HG02884 (cell line): ENCODE measurements around the gene ANKS1B.

Experiments
- ATAC-seq: cut with Tn5 transposase; IDR thresholded peaks from one replicate; pipeline ENCODE4 v1.9.1; 2021; ENCODE audit warnings: mild to moderate bottlenecking, moderate library complexity; ENCODE audit not compliant: unreplicated experiment

Gene ANKS1B

GRCh38 chr12:98908866-98909265 is 1075.9 kb downstream of the ANKS1B start:
- no peak for ATAC-seq

GRCh38 chr12:98903875-98904274 is 1080.9 kb downstream of the ANKS1B start:
- ATAC-seq, result no peak

DNA sequence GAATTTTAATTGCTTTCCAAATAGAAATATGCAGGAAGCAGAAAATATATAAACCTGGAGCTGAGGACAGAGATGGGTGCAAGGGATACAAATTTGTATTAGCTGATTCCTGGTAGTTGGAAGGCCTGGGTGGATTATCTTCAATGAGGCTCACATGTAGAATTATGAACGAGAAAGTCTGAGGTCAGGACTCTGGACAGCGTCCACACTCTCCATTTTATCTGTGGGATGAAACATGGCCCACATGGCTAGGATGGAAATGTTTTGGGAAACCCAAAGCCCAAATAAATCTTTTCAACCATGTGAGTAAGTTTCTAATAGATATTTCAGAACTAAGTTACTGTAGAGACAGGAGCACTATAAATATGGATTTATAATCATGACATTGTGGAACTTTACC is 1083.5 kb downstream of the ANKS1B start:
- ATAC-seq, result no peak

DNA sequence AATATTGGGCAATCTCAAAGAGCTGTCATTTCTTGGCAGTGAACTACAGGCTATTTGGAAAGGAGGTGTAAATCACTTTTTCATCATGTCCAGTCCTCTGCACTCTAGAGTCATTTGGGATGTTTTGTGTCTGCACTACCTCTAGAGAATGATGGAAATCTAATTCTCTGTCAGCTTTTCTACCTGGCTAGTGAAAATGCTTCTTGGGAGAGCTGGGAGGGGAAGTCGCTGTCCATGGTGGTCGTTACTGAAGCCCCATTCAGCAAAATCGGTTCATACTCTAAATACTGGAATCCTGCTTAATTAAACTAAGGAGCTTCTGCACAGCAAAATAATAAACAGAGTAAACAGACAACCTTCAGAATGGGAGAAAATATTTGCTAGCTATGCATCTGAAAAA is 1087.8 kb downstream of the ANKS1B start:
- ATAC-seq, result no peak

DNA sequence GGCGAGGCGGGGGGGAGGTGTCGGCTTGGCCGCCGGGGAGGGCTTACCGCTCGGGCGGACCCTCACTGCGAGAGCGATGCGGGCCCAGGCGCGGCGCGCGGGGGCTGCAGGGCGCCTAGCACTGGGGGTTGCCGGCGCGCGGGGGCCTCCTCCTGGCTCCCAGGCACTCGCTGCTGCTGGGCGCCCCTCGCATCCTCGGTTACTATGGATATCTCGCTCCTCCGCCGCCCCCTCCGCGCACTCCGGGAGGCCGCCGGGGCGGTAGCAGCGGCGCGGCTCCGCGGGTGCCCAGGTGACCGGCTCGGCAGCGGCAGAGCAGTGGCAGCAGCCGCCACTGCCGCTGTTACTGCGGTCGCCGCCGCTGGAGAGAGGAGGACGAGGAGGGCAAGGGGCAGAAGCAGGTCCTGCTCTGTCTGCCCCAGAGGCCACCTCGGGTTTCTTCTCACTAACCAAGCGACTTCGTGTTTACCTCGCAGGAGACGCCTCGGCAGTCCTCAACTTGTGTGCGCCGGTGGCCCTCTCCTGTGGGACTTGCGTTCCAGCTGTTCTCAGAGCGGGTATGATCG is 1089.6 kb downstream of the ANKS1B start:
- no peak for ATAC-seq

DNA sequence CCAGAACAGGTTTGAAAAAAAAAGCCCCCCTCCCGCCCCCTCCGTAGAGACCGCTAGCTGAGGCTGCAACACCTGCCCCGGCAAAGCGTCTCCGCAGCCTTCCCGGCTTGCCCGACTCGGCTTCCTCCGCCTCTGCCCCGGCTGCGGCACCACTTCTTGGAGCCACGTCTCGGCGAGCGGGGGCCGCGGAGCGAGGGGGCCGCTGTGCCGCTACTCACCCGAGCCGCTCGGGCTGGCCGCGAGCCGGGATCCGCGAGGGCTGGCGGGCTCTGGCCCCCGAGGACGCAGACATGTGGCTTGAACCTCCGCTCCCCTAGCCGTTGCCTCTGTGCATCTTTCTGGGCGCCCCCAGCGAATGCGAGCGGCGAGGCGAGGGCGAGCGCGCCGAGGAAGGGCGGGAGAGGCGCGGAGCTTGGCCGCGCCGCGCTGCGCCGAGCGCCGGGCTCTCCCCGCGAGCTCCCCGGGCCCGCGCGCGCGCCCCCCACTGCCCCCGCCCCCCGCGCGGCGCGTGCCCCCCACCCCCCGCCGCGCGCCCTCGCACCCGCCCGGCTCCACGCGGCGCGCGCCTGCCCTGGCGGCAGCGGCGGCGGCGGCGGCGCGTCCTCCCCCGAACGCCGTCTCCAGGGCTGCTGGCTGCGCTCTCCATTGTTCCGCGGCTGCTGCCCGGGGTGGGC is 1090.2 kb downstream of the ANKS1B start:
- ATAC-seq, result no peak

DNA sequence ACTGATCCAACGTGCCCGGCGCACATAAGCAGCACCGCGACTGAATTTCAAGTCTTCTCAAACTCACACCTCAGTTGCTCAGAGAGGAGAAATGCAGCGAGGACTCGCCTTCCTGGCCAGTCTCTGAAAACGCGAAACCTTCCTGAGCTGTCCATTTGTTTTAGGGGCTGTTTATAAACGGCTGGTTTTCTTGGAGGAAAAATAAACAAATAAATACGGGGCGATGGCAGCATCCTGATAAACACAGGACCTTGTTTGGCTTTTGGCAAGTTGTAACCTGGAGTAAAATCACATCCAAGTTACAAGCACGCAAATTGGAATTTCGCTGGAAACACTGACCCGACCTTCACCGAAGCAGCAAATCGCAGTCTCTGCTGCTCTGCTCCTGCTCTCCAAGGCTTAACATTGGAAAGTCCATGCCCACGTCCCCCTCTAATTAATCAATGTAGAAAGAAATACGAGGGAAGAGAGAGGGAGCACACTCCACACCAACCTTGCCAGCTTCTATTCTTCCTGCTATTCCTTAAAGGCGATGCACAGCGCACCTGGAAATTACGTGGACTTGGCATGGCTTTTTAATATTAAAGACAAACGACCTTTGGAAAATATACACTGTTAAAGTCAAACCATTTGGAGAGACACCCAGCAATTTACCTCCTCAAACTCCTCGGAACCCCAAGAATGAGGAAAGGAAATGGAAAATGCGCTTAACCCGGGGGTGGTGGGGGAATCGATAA is 1090.9 kb downstream of the ANKS1B start:
- ATAC-seq, result no peak

DNA sequence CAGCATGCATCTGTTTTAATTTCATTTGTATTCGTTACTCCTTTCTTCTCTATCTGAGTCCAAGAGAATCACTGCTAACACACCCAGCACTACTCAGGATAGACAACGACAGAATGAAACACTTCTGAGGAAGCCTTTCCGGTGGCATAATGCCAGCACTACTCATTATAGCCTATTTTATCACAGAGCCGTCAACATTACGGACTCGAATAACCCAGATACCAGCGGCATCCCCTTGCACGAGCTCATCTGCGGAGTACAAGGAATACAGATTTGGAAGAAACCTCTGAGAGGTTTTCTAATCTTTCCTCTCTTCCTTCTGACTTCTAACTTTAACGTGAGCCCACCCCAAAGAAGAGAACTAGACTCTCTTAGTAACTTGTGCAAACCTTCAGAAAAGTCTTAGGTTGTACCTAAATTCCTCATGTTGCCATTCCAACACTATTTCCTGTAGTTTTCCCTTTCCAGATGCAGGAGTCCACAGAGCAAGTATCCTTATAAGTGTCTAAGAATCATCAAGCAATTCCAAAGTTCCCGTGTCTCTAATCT is 1091.5 kb downstream of the ANKS1B start:
- ATAC-seq, result no peak

DNA sequence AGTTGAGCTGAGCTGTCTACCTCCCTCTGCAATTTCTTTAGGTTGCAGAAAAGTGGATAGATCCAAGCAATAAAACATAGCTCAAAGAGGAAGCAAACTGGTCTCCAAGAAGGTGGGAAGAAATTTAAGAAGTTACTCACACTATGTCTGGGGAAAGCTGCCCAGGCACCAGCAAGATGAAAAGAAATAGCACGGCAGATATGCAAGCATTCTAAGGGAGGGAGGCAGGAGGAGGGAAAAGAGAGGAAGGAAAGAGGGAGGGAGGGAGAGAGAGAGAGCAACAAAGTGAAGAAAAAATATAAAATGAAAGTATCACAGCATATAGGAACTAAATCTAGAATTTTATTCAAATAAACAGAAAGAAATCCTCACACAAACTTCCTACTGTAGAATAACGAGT is 1099.0 kb downstream of the ANKS1B start:
- ATAC-seq, result no peak

GRCh38 chr12:98883231-98883630 is 1101.5 kb downstream of the ANKS1B start:
- ATAC-seq, result no peak

GRCh38 chr12:98882526-98882925 is 1102.2 kb downstream of the ANKS1B start:
- no peak for ATAC-seq

GRCh38 chr12:98873776-98874175 is 1111.0 kb downstream of the ANKS1B start:
- ATAC-seq, result no peak

- ATAC-seq, result no peak
Measured at GRCh38 chr12:98870504-98870903, 1114.2 kb downstream of the ANKS1B start.

DNA sequence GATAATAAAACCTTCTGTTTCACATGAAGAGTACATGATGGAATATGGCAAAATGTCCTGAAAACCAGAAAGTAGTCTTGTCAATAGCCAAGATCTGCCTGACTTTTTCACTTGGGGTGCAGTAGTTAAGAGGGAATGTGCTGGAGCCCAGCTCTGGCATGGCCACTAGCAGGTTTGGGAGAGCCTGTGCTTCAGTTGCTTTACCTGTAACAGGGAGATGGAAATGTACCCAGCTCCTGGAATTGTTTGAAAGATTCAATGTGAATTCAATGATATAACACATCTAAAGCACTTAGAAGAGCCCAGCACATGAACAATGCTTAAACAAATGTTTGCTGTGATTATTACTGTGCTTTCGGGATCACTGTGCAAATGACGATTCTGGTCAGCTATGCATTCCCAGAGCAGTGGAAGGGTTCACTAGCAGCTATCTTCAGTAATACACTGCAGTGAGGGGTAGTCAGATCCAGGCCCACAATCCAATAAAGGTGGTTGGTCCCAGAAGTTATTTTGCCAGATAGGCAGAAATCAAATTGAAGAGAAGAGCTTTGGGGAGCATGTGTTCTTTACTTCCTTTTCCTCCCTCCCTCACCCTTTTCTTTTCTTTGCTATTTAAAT is 1114.7 kb downstream of the ANKS1B start:
- no peak for ATAC-seq

DNA sequence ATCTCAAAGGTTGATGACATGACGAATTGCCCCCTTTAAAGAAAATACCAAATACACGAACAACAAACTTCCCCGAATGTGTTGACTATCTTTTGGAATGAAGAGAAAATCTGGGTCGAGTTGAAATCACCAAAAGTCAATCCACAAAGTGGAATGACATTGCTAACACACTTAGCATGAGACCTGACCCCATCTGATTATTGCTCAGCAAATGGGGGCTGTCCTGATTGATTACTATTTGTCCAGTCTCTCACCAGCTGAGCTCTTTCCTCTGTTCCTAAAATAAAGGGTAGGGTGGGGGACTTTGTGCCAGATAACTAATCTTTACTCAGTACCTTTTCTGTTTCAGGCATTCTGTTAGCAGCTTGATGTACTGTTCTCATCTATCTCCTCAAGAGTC is 1116.2 kb downstream of the ANKS1B start:
- no peak for ATAC-seq

- ATAC-seq, result no peak
Measured at GRCh38 chr12:98868076-98868475, 1116.7 kb downstream of the ANKS1B start.

GRCh38 chr12:98864363-98864762 is 1120.4 kb downstream of the ANKS1B start:
- no peak for ATAC-seq

GRCh38 chr12:98863167-98863566 is 1121.6 kb downstream of the ANKS1B start:
- ATAC-seq, result no peak

DNA sequence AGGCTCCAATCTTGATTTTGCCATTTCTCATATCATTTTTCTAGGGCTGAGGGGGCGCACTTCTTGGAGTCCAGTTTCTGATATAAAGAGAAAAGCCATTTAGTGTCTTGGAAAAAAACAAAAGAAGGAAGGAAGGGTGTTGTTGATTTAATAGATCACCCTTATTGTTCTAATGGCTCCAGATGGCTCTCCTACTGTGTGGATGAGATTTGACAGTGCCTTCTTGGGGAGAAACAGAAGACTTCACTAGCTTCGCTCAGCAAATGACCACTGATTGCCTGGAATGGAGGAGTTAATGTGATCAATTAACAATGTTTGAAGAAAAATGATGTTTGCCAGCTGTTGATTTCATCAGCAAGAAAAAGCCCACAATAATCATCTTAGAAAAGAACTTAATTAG is 1123.5 kb downstream of the ANKS1B start:
- no peak for ATAC-seq

- no peak for ATAC-seq
Measured at GRCh38 chr12:98856897-98857540, 1127.7 kb downstream of the ANKS1B start.

GRCh38 chr12:98852181-98852580 is 1132.6 kb downstream of the ANKS1B start:
- ATAC-seq, result no peak
